Measurements from ENCODE around the gene ABHD14A. TPM values are rescaled to one million over a fixed set of nuclear protein-coding genes. Genes with fewer than 3 reads are reported as not detected.

The ABHD14A gene
- polyA plus RNA-seq, 2 of the 4 experiments (the other 2 are of a cell fraction), result 6.3 to 9.5 TPM

- 100% methylated on average over 2 of the region's 5 CpGs for whole genome bisulfite sequencing (ENCODE audit: missing lambda C conversion rate)
- DNase-seq (ENCODE audit: low read depth in 1 of 2, low spot score in 1 of 2), result no peak
- peak overlapping the region; percentile 79 for H3K4me3 ChIP-seq
- ChIA-PET CTCF (interaction anchor here (1.0 to 5.0 kb wide), 4 partner anchors 8 to 24 kb away, joined by 3 to 37 read pairs (median 3); partner anchors contain the start of genes PARP3 and RRP9), POLR2A (no interaction called here)
- peak overlapping the region; percentile 84 for H3K4me2 ChIP-seq
- FAIRE-seq, result no peak
- H3K27ac ChIP-seq, result peak overlapping the region; percentile 91 to 100; a peak in 4 of 6 replicates
- no peak for TF ChIP-seq ZNF302 (CRISPR knock-in tag; IDR thresholded peaks at IDR 0.05)
- no peak for TF ChIP-seq ATOH8 (CRISPR knock-in tag; IDR thresholded peaks at IDR 0.05; ENCODE audit: low read depth)
- no peak for TF ChIP-seq USF2 (IDR thresholded peaks at IDR 0.05)
- TF ChIP-seq EHF (CRISPR knock-in tag; IDR thresholded peaks at IDR 0.05), result no peak
- ATAC-seq, result no peak
- H3K9me3 ChIP-seq, result no peaks in the 10 kb centered on the region
- peaks cover 13% of the 10 kb centered on the region for H3K4me1 ChIP-seq
Observed at GRCh38 chr3:51966486-51966885, 8.4 kb upstream of the ABHD14A start.

GRCh38 chr3:51966922-51967383 lies 7.9 kb upstream of the ABHD14A start:
- H3K4me3 ChIP-seq, result peak overlapping the region; percentile 79
- FAIRE-seq, result no peak
- no peak for TF ChIP-seq PHF8 (IDR thresholded peaks at IDR 0.05; ENCODE audit: borderline replicate concordance, low read depth)
- no peak for TF ChIP-seq FOSL2 (IDR thresholded peaks at IDR 0.05)
- TF ChIP-seq FOSL2 (CRISPR knock-in tag; IDR thresholded peaks at IDR 0.05), result no peak
- TF ChIP-seq KDM1A (IDR thresholded peaks at IDR 0.05; ENCODE audit: low read depth), result no peak
- TF ChIP-seq ATOH8 (CRISPR knock-in tag; IDR thresholded peaks at IDR 0.05; ENCODE audit: low read depth), result no peak
- TF ChIP-seq BCL3 (IDR thresholded peaks at IDR 0.05), result 0 out of 3 replicates have a peak, but pooled peaks have one; percentile 12
- ChIA-PET CTCF (interaction anchor here (1.0 to 5.0 kb wide), 4 partner anchors 9 to 25 kb away, joined by 3 to 37 read pairs (median 3); partner anchors contain the start of genes PARP3 and RRP9), POLR2A (no interaction called here)
- peak; percentile 45 to 55 for ATAC-seq
- H3K27ac ChIP-seq, result peak overlapping the region; percentile 91 to 100
- peak overlapping the region; percentile 84 for H3K4me2 ChIP-seq
- WGBS (ENCODE audit: missing lambda C conversion rate), result 24% methylated on average over 9 of the region's 33 CpGs
- peaks cover 13% of the 10 kb centered on the region for H3K4me1 ChIP-seq
- H3K9me3 ChIP-seq, result no peaks in the 10 kb centered on the region
- DNase-seq (ENCODE audit: low read depth in 1 of 2, low spot score in 1 of 2), result no peak

DNA sequence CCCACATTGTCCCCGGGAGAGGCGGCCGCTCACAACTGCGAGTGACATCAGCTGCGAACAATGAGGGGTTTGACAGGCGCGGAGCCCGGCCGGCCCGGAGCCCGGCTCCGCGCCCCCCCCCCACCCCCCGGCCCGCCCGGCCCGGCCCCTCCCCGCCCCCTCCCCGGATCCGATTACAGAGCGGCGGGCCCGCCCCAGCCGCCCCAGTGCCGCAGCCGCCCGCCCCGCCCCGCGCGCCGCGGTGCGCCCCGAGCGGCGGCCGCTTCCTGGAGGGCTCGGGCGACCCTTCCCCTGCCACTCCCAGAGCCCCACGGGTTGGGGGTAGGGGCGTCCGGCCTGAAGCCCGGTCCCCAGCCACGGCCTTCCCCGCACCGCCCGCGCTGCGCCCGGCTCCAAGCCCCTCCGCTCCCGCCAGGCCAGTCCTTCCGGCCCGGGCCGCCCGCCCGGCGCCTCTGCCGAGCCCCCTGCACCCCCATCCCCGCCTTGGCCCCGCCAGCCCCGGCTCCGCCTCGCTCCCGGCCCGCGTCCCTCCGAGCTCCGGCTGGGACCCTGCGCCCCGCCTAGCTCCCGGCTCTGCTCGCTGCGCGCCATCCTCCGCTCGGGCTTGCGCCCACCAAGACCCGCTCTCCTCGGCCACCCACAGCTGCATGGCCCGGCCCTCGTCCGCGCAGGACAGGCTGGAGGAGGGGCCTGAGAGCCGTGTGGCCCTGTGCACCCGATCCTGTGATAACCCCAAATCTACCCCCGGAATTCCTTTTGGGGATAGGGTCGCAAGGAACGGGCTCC lies 7.3 kb upstream of the ABHD14A start, which contains the start of gene PCBP4:
Gene PCBP4 (minus strand): TSS at position 71 of the 786 bp plus-strand sequence. CDS start 6,214 bp downstream, outside the sequence.
- peak within 1 kb of the TSS; percentile 91 to 100 for H3K27ac ChIP-seq
- peak; percentile 65 for ATAC-seq
- H3K9me3 ChIP-seq, result no peaks in the 10 kb centered on the region
- H3K4me1 ChIP-seq, result peaks cover 13% of the 10 kb centered on the region
- FAIRE-seq, result no peak
- POLR2A ChIA-PET, result no interaction called here
- H3K4me2 ChIP-seq, result peak within 1 kb of the TSS; percentile 84
- no peak for DNase-seq (ENCODE audit: low read depth in 1 of 2, low spot score in 1 of 2)
- peak within 1 kb of the TSS; percentile 79 for H3K4me3 ChIP-seq
- TF ChIP-seq E2F6 (IDR thresholded peaks at IDR 0.05; ENCODE audit: borderline replicate concordance, low read depth) (no peak), JUN (IDR thresholded peaks at IDR 0.05) (peak in 1 of 2 experiments; percentile 32; a peak in 1 of 5 replicates), BCL3 (IDR thresholded peaks at IDR 0.05) (peak; percentile 22; the same call in 1 of the 3 replicates), NR3C1 (IDR thresholded peaks at IDR 0.05) (no peak), RNF2 (IDR thresholded peaks at IDR 0.05; ENCODE audit: borderline replicate concordance, low read depth) (no peak), CHD4 (IDR thresholded peaks at IDR 0.05; ENCODE audit: borderline replicate concordance) (no peak), CHD2 (IDR thresholded peaks at IDR 0.05; ENCODE audit: low read length, partially characterized antibody) (no peak), TFCP2L1 (CRISPR knock-in tag; IDR thresholded peaks at IDR 0.05) (no peak), HEYL (CRISPR knock-in tag; IDR thresholded peaks at IDR 0.05) (no peak), SREBF2 (IDR thresholded peaks at IDR 0.05) (no peak), NPAS2 (CRISPR knock-in tag; IDR thresholded peaks at IDR 0.05; ENCODE audit: borderline replicate concordance) (no peak), CEBPB (IDR thresholded peaks at IDR 0.05) (no peak), HOXB13 (CRISPR knock-in tag; IDR thresholded peaks at IDR 0.05; ENCODE audit: low read depth) (no peak)
- TF ChIP-seq, protein P1, sequence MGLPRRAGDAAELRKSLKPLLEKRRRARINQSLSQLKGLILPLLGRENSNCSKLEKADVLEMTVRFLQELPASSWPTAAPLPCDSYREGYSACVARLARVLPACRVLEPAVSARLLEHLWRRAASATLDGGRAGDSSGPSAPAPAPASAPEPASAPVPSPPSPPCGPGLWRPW (IDR thresholded peaks at IDR 0.05), result no peak
- CTCF ChIA-PET, result interaction anchor here (1.0 to 5.0 kb wide), 4 partner anchors 10 to 25 kb away, joined by 3 to 37 read pairs (median 3); partner anchors contain the start of genes PARP3 and RRP9
- 0% methylated on average over 2 of the region's 90 CpGs for WGBS (ENCODE audit: missing lambda C conversion rate)
